PC-3 (cell line): ENCODE data around the gene TKFC. TPM values are rescaled to one million over a fixed set of nuclear protein-coding genes. Genes with fewer than 3 reads are reported as not detected.

Experiments
- ATAC-seq: fragments of 200-7000 bp; cut with Tn5 transposase; 2 replicates; pipeline ENCODE4 v1.9.1; 2020; ENCODE audit warnings: mild to moderate bottlenecking, moderate library complexity
- BruUV-seq: library from RNA; stranded (reverse); fragments of 400-500 nt; replicated peaks from 2 replicates; lab custom pipeline; 2021; lab: Mats Ljungman, UMichigan
- CTCF ChIA-PET: fragments of 300-600 bp; sonication (Branson Sonifier 250); formaldehyde crosslinking; loops from one replicate; lab custom pipeline; 2022; ENCODE audit warnings: antibody characterized with exemption; lab: Charles Lee
- POLR2A ChIA-PET: fragments of 300-600 bp; sonication (Branson Sonifier 250); formaldehyde crosslinking; loops from one replicate; lab custom pipeline; 2022; ENCODE audit warnings: antibody characterized with exemption; ENCODE audit not compliant: unreplicated experiment; lab: Charles Lee
- DNase-seq: peaks from one replicate; pipeline ENCODE4 v3.0.0-alpha.2; 2015
- H2AFZ ChIP-seq: fragments of 300-600 bp; sonication (generic); 2 replicates; pipeline ENCODE4 v1.6.0; 2016; ENCODE audit warnings: antibody characterized with exemption, low read length
- H3F3A ChIP-seq: fragments of 300-600 bp; sonication (generic); one replicate; pipeline ENCODE4 v1.6.0; 2017; ENCODE audit warnings: antibody characterized with exemption, low read length, control low read depth, mild to moderate bottlenecking; ENCODE audit not compliant: unreplicated experiment
- H3K27ac ChIP-seq: fragments of 300-600 bp; sonication (generic); 2 replicates; pipeline ENCODE4 v1.5.1; 2016; ENCODE audit warnings: mild to moderate bottlenecking, low read length
- H3K27me3 ChIP-seq: fragments of 300-600 bp; sonication (generic); 2 replicates; pipeline ENCODE4 v1.6.1; 2016; ENCODE audit warnings: low read length, mixed read lengths
- H3K36me3 ChIP-seq: fragments of 300-600 bp; sonication (generic); 2 replicates; pipeline ENCODE4 v1.6.1; 2016; ENCODE audit warnings: low read depth, mixed run types, low read length, mixed read lengths
- H3K4me1 ChIP-seq: fragments of 300-600 bp; sonication (generic); 2 replicates; pipeline ENCODE4 v1.5.1; 2016; ENCODE audit warnings: low read length; ENCODE audit not compliant: insufficient read depth
- H3K4me2 ChIP-seq: fragments of 300-600 bp; sonication (generic); 2 replicates; pipeline ENCODE4 v1.6.0; 2016; ENCODE audit warnings: low read length
- H3K4me3 ChIP-seq: fragments of 300-600 bp; sonication (generic); 2 replicates; pipeline ENCODE4 v1.5.1; 2016; ENCODE audit warnings: mild to moderate bottlenecking, low read length, mixed read lengths
- H3K79me2 ChIP-seq: fragments of 300-600 bp; sonication (generic); 2 replicates; pipeline ENCODE4 v1.6.1; 2017; ENCODE audit warnings: low read length, mixed read lengths
- H3K9ac ChIP-seq: fragments of 300-600 bp; sonication (generic); 2 replicates; pipeline ENCODE4 v1.6.0; 2016; ENCODE audit warnings: mild to moderate bottlenecking, low read length
- H3K9me2 ChIP-seq: fragments of 300-600 bp; sonication (generic); replicated peaks from 2 replicates; pipeline ENCODE4 v1.6.1; 2016; ENCODE audit warnings: mixed run types, low read length, mixed read lengths
- H3K9me3 ChIP-seq: fragments of 300-600 bp; sonication (generic); 2 replicates; pipeline ENCODE4 v1.6.1; 2016; ENCODE audit warnings: low read length, mixed read lengths
- H4K20me1 ChIP-seq: fragments of 300-600 bp; sonication (generic); 2 replicates; pipeline ENCODE4 v1.6.1; 2016; ENCODE audit warnings: low read length, mixed read lengths
- EZH2 ChIP-seq: fragments of 300-600 bp; sonication (generic); IDR thresholded peaks from one replicate; pipeline ENCODE4 v1.6.1; 2017; ENCODE audit warnings: antibody characterized with exemption, mild to moderate bottlenecking, low read length; ENCODE audit not compliant: unreplicated experiment
- EZH2phosphoT487 ChIP-seq: fragments of 300-600 bp; sonication (generic); IDR thresholded peaks from 2 replicates; pipeline ENCODE4 v1.6.1; 2018; ENCODE audit warnings: mild to moderate bottlenecking, antibody characterized with exemption, low read length, borderline replicate concordance
- intact Hi-C: fragments of 100-400 bp; cut with micrococcal nuclease; formaldehyde crosslinking; loops from 2 replicates; pipeline ENCODE4 v1.9.0; 2023
- total RNA-seq: library from RNA; depleted of rRNA; stranded (reverse); fragments of >200 nt; gene quantifications from 2 replicates; pipeline ENCODE4 v1.2.3, GENCODE V29; 2014
- TF ChIP-seq, protein P1 (sequence below): fragments of 300-600 bp; sonication (generic); conservative IDR thresholded peaks from 2 replicates; pipeline ENCODE4 v1.5.1; 2017; ENCODE audit warnings: antibody characterized with exemption, low read depth, mild to moderate bottlenecking, low read length

Gene TKFC
- total RNA-seq, 1 experiment from 2014 or later, result 56.9 TPM

DNA sequence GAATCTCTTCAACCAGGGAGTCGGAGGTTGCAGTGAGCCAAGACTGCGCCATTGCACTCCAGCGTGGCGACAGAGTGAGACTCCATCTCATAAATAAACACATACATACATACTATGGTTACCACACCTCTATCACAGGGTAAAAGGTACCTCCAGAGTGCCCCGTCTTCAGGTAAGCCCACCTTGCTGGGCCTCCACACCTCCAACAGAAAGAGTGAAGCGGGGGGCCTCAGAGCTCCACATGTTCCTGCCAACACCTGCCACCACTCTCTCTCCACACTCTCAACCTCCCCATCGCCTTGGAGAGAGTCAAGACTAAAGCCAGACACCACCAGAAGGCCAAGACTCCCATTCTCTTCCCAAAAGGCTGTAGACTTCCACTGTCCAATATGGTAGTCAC is 27.6 kb upstream of the TKFC start:
- CTCF ChIA-PET, result no interaction called here
- peaks cover 93% of the 10 kb centered on the region for H3K36me3 ChIP-seq
- POLR2A ChIA-PET, result no interaction called here

DNA sequence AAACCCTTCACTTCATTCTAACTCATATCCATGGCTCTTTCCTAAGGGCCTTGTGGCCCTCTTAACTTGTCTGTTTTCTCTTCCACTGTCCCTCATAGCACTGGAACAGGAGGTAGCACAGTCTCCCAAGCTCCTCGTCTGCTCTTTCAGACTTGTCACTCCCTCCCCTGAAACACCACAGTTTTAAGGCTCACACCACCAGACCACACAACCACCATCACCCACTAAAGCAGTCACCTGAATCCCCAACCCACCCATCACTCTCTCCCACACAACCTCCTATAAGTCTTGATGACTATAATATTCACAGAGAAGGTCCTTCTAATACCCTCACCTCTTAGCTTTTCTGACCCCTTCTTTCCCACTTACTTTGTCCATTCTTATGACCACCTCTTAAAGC is 26.8 kb upstream of the TKFC start:
- Histone ChIP-seq H3K36me3 (peaks cover 91% of the 10 kb centered on the region), H2AFZ (no peak overlapping the region), H4K20me1 (no peaks in the 10 kb centered on the region), H3K27ac (no peak overlapping the region), H3F3A (no peaks in the 10 kb centered on the region), H3K4me3 (no peak overlapping the region), H3K4me2 (no peak overlapping the region), H3K9ac (no peak overlapping the region), H3K4me1 (no peaks in the 10 kb centered on the region), H3K9me2 (no peaks in the 10 kb centered on the region), H3K27me3 (no peaks in the 10 kb centered on the region), H3K9me3 (no peaks in the 10 kb centered on the region), H3K79me2 (no peaks in the 10 kb centered on the region)
- BruUV-seq, result no TSS peak
- ATAC-seq, result no peak
- no peak for TF ChIP-seq EZH2
- TF ChIP-seq, protein P1, sequence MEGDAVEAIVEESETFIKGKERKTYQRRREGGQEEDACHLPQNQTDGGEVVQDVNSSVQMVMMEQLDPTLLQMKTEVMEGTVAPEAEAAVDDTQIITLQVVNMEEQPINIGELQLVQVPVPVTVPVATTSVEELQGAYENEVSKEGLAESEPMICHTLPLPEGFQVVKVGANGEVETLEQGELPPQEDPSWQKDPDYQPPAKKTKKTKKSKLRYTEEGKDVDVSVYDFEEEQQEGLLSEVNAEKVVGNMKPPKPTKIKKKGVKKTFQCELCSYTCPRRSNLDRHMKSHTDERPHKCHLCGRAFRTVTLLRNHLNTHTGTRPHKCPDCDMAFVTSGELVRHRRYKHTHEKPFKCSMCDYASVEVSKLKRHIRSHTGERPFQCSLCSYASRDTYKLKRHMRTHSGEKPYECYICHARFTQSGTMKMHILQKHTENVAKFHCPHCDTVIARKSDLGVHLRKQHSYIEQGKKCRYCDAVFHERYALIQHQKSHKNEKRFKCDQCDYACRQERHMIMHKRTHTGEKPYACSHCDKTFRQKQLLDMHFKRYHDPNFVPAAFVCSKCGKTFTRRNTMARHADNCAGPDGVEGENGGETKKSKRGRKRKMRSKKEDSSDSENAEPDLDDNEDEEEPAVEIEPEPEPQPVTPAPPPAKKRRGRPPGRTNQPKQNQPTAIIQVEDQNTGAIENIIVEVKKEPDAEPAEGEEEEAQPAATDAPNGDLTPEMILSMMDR, result no peak
- no peak for TF ChIP-seq EZH2phosphoT487
- DNase-seq, result no peak
- intact Hi-C loops, result no loop called here
- ChIA-PET CTCF (no interaction called here), POLR2A (no interaction called here)

More for the DNA sequence above, 27.6 kb upstream of the TKFC start:
- Histone ChIP-seq H3K27me3 (no peaks in the 10 kb centered on the region), H3K9ac (no peak overlapping the region), H3K79me2 (no peaks in the 10 kb centered on the region), H4K20me1 (no peaks in the 10 kb centered on the region), H3K27ac (no peak overlapping the region), H3K4me1 (no peaks in the 10 kb centered on the region), H3K4me3 (no peak overlapping the region), H3K9me3 (no peaks in the 10 kb centered on the region), H3K9me2 (no peaks in the 10 kb centered on the region), H3K4me2 (no peak overlapping the region), H2AFZ (no peak overlapping the region), H3F3A (no peaks in the 10 kb centered on the region)
- intact Hi-C loops, result no loop called here
- BruUV-seq, result no TSS peak
- DNase-seq (no peak), ATAC-seq (no peak)
- TF ChIP-seq, protein P1, result no peak
- TF ChIP-seq EZH2phosphoT487 (no peak), EZH2 (no peak)

DNA sequence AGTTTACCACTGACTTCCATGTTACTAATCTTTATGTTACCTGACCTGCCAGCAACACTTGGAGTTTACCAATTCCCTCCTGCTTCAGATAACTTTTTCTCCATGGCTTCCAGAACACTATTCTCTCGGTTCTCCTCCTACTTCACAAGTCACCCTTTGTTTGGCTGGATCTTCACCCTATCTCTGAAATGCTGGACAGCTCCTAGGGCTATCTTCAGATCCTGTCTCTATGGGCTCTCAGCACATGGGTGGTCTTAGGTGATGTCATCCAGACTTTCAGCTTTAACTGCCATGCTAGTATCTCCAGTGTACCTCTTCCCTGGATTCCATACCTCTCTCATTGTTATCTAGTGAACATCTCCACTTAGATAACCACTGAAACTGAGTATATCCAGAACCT is 25.7 kb upstream of the TKFC start:
- no peaks in the 10 kb centered on the region for H3K4me1 ChIP-seq
- TF ChIP-seq, protein P1, result no peak
- no peak for TF ChIP-seq EZH2phosphoT487
- TF ChIP-seq EZH2, result no peak
- no peak overlapping the region for H3K4me3 ChIP-seq
- H3K27ac ChIP-seq, result no peak overlapping the region
- no TSS peak for BruUV-seq
- ChIA-PET POLR2A (no interaction called here), CTCF (no interaction called here)
- H3K27me3 ChIP-seq, result no peaks in the 10 kb centered on the region
- no peaks in the 10 kb centered on the region for H3K9me2 ChIP-seq
- H3K36me3 ChIP-seq, result peaks cover 91% of the 10 kb centered on the region
- no peaks in the 10 kb centered on the region for H3K9me3 ChIP-seq
- H3F3A ChIP-seq, result no peaks in the 10 kb centered on the region
- H2AFZ ChIP-seq, result no peak overlapping the region
- ATAC-seq (no peak), DNase-seq (no peak)
- no peaks in the 10 kb centered on the region for H3K79me2 ChIP-seq
- intact Hi-C loops, result no loop called here
- no peaks in the 10 kb centered on the region for H4K20me1 ChIP-seq
- H3K9ac ChIP-seq, result no peak overlapping the region
- H3K4me2 ChIP-seq, result no peak overlapping the region
